ENCODE results near the gene REEP1.

DNA sequence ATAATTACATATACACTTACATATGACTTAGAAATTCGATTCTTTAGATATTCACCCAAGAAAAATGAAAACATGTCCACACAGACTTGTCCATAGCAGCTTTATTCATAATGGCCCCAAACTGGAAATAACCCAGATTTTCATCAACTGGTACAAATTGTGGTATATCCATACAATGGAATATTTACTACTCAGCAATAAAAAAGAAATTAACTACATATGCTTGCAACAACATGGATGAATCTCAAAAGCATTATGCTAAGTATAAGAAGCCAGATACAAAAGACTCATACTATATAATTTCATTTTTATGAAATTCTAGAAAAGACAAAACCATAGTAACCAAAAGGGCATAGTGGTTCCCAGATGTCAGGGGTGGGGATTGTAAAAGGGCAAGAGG, 5.1 kb upstream of the REEP1 start:
- no peak for TF ChIP-seq REST (IDR thresholded peaks at IDR 0.05; ENCODE audit: low read depth)
- TF ChIP-seq, protein P1, sequence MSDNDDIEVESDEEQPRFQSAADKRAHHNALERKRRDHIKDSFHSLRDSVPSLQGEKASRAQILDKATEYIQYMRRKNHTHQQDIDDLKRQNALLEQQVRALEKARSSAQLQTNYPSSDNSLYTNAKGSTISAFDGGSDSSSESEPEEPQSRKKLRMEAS (IDR thresholded peaks at IDR 0.05), result no peak
- no peak for TF ChIP-seq ZNF274 (IDR thresholded peaks at IDR 0.05; ENCODE audit: low read depth, low read length)
- TF ChIP-seq, protein P2, sequence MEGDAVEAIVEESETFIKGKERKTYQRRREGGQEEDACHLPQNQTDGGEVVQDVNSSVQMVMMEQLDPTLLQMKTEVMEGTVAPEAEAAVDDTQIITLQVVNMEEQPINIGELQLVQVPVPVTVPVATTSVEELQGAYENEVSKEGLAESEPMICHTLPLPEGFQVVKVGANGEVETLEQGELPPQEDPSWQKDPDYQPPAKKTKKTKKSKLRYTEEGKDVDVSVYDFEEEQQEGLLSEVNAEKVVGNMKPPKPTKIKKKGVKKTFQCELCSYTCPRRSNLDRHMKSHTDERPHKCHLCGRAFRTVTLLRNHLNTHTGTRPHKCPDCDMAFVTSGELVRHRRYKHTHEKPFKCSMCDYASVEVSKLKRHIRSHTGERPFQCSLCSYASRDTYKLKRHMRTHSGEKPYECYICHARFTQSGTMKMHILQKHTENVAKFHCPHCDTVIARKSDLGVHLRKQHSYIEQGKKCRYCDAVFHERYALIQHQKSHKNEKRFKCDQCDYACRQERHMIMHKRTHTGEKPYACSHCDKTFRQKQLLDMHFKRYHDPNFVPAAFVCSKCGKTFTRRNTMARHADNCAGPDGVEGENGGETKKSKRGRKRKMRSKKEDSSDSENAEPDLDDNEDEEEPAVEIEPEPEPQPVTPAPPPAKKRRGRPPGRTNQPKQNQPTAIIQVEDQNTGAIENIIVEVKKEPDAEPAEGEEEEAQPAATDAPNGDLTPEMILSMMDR (IDR thresholded peaks at IDR 0.05 in 2 of 3, conservative IDR thresholded peaks at IDR 0.05 in 1 of 3; ENCODE audit: borderline replicate concordance in 1 of 3, insufficient read depth in 1 of 3, low read depth in 2 of 3, low read length in 2 of 3), result no peak
- no peak for TF ChIP-seq CEBPB (IDR thresholded peaks at IDR 0.05; ENCODE audit: low read depth)

Data from HCT116 (cell line).